Measurements from ENCODE around the gene INF2. TPM values are rescaled to one million over a fixed set of nuclear protein-coding genes. Genes with fewer than 3 reads are reported as not detected.

Gene INF2
- total RNA-seq, 4 donors from 2014 or later = 50.9 to 104 (median 87.5) TPM

GRCh38 chr14:104722938-104723650, 33.7 kb downstream of the INF2 start:
- ATAC-seq (ENCODE audit: low FRiP score) (no peak), DNase-seq (ENCODE audit: low spot score) (no peak)
- TF ChIP-seq, protein P1, sequence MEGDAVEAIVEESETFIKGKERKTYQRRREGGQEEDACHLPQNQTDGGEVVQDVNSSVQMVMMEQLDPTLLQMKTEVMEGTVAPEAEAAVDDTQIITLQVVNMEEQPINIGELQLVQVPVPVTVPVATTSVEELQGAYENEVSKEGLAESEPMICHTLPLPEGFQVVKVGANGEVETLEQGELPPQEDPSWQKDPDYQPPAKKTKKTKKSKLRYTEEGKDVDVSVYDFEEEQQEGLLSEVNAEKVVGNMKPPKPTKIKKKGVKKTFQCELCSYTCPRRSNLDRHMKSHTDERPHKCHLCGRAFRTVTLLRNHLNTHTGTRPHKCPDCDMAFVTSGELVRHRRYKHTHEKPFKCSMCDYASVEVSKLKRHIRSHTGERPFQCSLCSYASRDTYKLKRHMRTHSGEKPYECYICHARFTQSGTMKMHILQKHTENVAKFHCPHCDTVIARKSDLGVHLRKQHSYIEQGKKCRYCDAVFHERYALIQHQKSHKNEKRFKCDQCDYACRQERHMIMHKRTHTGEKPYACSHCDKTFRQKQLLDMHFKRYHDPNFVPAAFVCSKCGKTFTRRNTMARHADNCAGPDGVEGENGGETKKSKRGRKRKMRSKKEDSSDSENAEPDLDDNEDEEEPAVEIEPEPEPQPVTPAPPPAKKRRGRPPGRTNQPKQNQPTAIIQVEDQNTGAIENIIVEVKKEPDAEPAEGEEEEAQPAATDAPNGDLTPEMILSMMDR (IDR thresholded peaks at IDR 0.05) = no peak

DNA sequence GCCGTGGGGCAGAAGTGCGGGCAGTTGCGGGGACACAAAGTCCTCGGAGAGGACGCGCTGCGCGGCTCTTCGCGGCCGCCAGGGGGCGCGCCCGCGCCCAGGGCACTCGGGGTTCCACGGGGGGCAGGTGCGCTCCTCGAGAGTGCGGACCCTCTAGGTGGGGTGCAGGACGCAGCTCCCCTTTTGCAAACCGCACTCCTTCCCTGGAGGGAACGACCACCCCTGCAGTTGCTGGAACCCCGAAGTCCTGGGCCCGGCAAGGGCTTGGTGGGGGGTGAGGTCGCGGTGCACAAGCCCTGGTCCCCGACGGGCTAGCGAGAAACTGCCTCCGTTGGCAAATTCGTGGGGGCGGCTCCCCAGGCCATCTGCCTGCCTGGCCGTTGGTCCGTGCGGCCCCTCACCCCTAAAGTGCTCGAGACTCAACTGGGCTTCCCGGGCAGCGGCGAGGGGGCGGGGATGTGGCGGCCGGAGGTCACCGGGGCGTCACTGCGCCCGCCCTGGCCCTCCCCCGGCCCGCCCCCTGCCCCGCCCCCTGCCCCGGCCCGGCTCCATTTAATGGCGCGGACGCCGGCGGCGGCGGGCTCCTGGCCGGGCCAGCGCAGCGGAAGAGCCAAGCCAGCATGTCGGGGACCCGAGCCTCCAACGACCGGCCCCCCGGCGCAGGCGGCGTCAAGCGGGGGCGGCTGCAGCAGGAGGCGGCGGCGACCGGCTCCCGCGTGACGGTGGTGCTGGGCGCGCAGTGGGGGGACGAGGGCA, 34.4 kb downstream of the INF2 start, which contains the start of gene ADSS1:
TSS of gene ADSS1 (plus strand) at position 579 of the 756 bp plus-strand sequence. CDS start at position 621, 42 bp downstream.
- DNase-seq (ENCODE audit: low spot score) (no peak), ATAC-seq (ENCODE audit: low FRiP score) (peak; percentile 29)
- TF ChIP-seq, protein P1 (IDR thresholded peaks at IDR 0.05) = peak in 1 of 3 donors; percentile 67

DNA sequence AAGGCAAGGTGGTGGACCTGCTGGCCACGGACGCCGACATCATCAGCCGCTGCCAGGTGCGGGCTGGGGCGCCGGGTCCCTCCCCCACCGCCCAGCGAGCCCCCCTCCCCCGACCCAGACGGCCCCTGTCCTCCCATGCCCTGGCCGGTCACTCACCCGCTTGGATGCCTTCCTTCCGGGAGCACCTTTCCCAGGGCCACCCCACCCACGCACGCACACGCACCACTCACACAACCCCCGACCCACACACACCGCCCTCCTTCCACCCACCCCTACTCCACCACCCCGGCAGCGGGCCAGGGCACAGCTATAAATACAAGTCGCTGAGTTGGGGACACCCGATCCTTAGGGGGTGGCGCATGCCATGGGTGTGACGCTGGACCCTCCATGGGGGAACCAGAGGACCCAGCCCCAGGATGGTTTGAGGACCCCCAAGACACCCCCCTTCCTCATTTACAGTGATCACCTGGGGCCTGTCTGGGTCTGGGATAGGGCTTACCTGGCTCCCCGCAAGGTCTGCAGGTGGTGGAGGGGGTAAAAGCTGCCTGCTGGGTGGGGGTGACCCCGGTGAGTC, 35.1 kb downstream of the INF2 start:
- TF ChIP-seq, protein P1 (IDR thresholded peaks at IDR 0.05) = no peak
- peak; percentile 16 for ATAC-seq (ENCODE audit: low FRiP score)
- no peak for DNase-seq (ENCODE audit: low spot score)

GRCh38 chr14:104724981-104725771, 35.8 kb downstream of the INF2 start:
- no peak for DNase-seq (ENCODE audit: low spot score)

DNA sequence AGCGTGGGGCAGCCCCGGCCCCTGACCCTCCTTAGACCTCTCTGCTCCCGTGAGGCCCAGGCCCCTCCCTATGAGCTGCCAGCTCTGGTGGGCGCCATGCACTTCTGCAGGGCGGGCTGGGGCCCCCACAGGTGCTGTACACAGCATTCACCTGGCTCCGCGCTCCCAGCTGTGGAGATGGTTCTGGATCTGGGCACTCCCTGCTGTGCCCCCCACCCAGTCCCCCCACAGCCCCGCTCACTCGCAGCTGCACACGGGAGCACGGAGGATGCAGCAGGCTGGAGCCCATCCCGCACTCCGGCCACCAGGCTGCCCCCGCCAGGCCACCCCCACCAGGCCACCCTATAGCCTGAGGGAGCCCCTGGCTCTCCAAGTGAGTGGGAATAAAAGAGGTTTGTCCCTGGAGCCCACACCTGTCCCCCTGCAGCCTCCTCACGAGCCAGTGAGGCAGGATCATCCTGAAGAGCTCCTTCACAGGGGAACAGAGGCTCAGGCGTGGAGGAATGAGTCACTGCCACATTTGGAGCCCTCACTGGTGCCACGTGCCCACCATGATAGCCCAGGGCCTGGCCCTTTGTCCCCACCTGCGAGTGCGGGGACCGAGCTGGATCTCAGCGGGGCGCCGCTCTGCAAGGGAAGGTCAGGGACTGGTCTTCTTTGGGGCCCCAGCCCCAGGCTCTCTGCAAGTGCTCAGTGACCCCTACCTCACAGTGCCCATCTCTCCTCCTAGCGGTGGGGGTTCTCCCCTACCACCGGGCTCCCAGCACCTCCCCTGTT, 36.5 kb downstream of the INF2 start:
- TF ChIP-seq, protein P1 (IDR thresholded peaks at IDR 0.05) = no peak
- DNase-seq (ENCODE audit: low spot score) (no peak), ATAC-seq (ENCODE audit: low FRiP score) (peak; percentile 1)

More at GRCh38 chr14:104724981-104725771, 35.8 kb downstream of the INF2 start:
- TF ChIP-seq, protein P1 (IDR thresholded peaks at IDR 0.05) = no peak
- peak; percentile 1 for ATAC-seq (ENCODE audit: low FRiP score)

Data from omental fat pad (tissue), 4 donors.